Cerebellar cortex (tissue), 1 donor: ENCODE measurements around the gene CNPY4.

ENCODE experiments used
- DNase-seq: peaks from one replicate; pipeline ENCODE4 v3.0.0-alpha.2; 2015; ENCODE audit warnings: low spot score

CNPY4 gene, protein sequence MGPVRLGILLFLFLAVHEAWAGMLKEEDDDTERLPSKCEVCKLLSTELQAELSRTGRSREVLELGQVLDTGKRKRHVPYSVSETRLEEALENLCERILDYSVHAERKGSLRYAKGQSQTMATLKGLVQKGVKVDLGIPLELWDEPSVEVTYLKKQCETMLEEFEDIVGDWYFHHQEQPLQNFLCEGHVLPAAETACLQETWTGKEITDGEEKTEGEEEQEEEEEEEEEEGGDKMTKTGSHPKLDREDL

DNA sequence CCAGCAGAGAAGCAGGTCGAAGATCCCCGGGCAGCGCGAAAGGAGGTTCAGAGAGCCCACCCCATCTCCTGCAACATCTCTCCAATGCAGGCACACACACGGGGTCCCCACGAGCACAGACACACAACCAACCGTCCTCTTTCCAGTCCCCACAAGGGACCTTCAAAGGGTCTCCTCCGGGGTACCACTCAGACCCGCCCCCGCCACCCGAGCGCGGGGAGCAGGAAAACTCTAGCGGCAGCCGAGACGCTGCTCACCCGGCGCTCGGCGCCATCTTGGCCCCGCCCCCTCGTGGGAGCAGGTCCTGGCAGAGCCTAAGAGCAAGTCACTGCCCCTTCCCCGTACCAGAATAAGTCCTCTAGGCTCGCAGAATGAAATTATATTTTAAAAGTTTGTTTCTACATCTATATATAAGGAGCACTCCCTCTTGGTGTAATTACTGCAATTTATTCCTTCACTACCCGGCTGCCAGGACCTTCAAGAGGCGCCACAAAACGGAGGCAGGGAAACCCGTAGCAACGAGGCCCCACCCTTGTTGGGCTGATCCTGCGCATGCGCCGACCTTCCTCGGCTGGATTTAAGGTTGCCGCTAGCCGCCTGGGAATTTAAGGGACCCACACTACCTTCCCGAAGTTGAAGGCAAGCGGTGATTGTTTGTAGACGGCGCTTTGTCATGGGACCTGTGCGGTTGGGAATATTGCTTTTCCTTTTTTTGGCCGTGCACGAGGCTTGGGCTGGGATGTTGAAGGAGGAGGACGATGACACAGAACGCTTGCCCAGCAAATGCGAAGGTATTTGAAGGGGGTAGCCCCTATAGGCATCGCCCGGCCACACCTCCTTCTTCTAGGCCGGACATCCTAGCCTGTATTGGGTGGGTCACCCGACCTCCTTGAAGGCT is at the start of gene CNPY4, which contains the start of gene TAF6:
TSS of gene CNPY4 (plus strand) at position 563 of the 898 bp plus-strand sequence. CDS start at position 674, 111 bp downstream.
TSS of gene TAF6 (minus strand) at position 287 of the 898 bp plus-strand sequence. CDS start 5,149 bp downstream, outside the sequence.
- DNase-seq, result peak; percentile 98

DNA sequence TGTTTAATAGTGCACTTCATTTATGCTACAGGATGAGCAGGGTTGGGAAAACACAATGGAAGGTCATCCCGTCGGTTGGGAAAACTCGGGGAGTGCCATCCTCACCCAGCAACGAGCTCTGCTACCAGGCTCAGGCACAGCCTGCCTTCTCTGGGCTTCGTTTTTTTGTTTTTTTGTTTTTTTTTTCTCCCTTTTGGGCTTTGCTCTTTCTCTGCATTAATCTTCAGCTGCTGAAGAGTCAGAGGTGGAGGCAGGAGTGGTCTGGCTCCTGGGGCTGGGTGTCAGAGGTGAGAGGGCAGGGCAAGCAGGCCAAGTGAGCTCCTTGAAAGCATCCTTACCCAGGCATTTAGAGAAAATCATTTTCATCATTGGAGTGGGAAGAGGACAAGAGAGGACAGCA is 49.4 kb upstream of the CNPY4 start:
- DNase-seq, result no peak

DNA sequence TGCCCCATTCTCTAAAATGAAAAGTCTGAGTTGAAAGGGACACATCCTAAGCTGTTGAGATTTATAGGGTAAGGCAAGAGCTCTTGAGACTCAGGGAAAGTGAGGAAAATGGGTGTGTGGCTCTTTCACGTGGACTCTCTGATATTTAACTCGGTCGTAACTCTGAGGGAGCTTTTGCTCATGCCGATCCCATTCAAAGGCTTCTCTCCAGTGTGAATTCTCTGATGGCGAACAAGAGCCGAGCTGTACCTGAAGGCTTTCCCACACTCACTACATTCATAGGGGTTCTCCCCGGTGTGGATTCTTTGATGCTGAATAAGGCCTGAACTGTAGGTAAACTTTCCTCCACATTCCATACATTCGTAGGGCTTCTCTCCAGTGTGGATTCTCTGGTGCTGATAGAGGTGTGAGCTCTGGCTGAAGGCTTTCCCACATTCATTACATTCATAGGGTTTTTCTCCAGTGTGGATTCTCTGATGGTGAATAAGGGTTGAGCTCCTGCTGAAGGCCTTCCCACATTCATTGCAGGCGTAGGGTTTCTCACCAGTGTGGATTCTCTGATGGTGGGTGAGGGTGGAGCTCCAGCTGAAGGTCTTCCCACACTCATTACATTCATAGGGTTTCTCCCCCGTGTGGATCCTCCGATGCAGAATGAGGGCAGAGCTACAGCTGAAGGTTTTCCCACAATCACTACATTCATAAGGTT is 48.3 kb upstream of the CNPY4 start:
- DNase-seq, result no peak

DNA sequence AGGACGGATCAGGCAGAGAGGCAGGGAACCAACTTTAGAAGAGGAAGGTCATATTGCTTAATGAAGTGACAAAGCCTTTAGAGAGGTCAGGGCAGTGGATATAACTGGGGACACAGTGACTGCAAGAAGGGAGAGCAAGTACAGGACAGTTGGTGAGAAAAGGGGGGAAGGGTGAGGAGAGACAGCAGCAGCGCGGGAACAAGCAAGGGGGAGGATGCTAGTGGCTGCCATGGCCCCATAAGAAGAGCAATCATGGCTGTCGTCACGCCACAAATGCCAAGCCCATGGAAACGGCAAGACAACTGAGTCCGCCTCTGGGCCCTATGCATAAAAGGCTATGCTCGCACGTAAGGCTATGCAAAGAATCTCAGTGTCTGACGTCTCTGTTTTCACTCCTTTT is 47.0 kb upstream of the CNPY4 start:
- no peak for DNase-seq

DNA sequence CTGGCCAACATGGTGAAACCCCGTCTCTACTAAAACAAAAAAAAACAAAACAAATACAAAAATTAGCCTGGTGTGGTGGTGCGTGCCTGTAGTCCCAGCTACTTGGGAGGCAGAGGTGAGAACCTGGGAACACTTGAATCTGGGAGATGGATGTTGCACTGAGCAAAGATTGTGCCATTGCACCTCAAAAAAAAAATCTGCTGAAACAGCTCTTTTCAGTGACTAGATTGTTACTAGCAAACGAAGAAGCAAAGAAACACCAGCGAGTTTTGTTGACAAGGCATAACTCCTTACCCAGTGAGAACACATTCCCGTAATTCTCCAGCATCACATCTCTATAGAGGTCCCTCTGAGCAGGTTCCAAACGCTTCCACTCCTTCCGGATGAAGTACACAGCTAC is 44.6 kb upstream of the CNPY4 start:
- no peak for DNase-seq

DNA sequence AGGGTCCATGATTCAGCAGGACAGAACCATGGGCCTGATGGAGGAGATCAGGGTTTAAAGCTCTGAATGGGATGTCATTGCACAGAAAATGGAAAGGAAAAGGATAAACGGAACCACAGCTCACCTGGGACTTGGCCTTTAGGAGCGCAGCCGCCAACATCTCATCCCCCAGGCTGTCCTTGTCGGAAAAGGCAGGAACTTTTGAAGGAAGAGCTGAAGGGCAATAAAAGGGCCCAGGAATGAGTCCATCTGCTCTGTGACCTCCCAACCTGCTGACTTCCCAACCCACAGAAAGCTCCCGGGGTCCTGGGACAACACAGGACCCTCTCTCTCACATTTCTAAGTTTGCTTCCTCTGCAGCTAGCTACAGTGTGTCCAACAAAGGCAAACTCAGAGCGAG is 44.0 kb upstream of the CNPY4 start:
- DNase-seq, result no peak

DNA sequence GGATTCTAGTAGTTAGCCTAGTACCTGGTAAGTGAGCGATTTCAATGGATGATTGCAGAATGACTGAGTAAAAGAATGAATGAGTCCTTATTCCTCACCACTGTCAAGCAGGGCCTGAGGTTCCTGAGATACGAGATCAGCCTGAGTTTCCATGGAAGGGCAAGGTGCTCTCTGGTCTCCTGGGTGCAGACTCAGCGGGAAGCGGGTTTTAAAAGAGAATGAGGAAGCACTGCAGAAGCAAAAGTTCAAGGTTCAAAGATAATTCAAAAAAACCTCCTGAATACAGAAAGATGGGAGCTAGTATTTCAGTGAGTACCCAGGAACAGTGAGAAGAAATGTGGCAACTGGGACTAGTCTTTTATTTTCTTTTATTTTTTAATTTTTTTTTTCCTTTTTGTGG is 42.2 kb upstream of the CNPY4 start:
- DNase-seq, result no peak

DNA sequence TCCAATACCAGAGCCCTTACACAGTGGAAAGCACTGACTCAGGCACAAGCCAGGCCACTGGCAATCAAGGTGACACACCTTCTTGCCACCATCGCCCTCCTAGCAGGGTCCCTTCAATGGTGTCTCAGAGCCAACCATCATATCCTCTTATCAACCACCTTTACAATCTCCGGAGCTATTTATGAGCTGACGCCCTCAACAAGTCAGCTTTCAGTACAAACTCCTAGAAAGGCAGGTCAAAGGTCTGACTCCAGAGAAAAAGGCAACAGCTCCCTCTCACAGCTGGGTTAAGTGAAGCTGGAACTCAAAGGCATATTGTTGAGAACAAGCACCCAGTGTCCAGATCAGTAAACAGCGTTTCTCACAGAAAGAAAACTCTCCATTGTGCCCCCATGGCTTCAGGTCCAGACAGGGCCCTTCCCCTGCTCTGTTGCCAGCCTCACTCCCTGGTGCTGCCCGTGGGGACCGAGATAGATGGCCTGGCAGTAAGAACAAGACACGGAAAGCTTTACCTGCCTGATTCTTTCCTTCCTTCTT is 40.3 kb upstream of the CNPY4 start:
- DNase-seq, result no peak

DNA sequence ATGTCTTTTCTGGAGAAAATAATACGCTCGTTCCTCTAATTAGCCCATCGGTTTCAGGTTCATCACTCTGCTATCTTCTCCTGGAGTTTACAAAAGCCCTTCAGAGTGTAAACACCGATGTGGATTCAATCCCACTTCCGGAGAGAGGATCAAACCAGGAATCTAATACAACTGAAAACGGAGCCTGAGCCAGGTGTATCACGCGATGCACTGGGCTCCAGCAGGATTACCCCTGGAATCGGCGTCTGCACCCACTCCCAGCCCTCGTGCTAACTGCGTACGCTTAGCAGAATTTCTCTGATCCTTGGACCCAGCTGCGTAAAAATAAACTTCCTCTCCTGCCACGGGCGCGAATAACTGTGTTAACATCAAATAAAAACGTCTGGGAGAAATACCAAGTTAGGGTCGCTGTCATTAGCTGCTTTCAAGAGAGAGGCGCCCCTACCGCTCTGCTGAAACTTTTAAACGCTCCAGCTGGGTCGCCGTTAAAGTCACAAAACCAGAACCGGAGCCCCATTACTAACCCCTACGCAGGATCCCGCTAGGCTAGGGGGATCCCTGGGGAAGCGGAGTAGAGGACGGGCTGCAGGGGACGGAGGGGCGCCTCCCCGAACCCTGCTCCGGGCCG is 38.4 kb upstream of the CNPY4 start:
- no peak for DNase-seq

DNA sequence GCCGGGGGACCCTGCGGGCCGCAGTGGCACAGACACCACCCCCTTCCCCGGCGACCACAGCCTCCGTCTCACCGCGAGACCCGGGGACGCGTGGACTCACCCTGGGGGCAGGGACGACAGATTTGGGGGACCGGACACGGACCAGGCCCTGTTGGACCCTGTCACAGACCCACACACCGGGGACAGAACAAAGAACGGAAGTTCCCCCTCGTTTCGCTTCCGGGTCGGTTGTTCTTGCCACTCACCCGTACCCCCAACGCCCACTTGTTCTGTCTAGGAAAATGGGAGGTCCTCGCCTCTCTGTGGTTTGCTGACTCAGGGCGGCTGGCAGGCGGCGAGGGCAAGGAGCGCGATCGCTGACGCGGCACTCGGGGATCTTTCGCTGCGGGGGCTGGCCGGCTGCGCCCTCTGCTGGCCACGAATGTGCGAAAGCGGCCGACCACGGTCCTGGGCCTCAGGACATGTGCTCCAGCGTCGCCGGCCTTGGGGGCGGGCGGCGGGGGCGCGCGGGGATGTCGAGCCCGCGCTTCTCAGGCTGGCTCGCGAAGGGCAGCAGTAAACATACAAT is 37.8 kb upstream of the CNPY4 start, which contains the start of gene ZNF3:
TSS of gene ZNF3 (minus strand) at position 189 of the 568 bp plus-strand sequence. CDS start 4,366 bp downstream, outside the sequence.
- peak; percentile 99 for DNase-seq

DNA sequence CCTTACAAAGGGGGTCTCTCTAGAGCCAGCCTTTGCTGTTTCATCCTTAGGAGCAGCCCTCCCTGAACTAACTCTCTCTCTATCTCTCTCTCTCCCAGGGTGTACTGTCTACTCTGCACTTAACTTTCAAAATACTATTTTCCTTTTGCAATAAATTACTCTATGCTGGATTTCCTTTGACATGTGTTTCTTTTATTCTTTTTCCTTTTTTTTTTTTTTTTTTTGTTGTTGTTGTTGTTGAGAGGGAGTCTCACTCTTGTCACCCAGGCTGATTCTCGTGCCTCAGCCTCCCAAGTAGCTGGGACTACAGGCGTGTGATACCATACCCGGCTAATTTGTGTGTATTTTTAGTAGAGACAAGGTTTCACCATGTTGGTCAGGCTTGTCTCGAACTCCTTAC is 36.5 kb upstream of the CNPY4 start:
- no peak for DNase-seq

DNA sequence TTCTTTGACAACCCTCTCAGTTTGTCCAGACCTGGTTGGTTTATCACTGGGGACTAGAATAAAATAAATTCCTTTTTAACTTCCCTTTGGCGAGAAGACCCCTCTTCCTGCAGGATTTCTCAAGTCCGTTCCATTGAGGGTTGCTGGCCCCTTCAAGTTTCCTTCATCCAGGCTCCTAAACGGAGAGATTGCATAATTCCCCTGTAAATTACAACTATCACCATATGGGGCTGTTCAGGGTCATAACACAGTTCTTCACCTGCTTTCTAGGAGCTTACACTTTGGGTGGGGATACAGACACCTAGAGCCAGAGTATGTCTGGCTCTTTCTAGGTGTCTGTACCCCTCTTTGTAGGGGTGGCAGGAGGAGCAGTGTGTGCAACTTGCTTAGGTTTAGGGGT is 33.9 kb upstream of the CNPY4 start:
- no peak for DNase-seq

DNA sequence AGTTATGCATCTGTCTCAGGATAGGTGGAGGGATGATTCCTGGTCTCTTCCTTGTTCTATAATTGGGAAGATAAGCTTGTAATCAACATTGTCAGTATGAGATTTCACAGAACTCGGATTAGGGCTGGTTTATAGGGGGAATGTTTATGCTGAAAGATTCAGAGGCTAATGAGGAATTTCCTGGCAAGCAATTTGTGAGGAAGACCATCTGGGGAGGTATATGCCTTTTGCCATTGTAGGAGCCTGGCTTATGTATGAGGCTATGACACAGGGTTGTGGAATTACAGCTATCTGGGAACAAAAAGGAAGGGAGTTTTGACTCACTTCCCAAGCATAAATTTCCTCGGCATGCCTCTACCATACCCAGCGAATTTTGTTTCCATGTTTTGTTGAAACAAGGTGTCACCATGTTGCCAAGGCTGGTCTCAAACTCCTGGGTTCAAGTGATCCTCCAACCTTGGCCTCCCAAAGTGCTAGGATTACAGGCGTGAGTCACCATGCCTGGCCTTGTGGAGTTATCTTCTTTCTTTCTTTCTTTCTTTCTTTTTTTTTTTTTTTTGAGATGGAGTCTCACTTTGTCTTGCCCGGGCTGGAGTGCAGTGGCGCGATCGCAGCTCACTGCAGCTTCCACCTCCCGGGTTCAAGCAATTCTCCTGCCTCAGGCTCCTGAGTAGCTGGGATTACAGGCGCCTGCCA is 32.2 kb upstream of the CNPY4 start:
- no peak for DNase-seq

DNA sequence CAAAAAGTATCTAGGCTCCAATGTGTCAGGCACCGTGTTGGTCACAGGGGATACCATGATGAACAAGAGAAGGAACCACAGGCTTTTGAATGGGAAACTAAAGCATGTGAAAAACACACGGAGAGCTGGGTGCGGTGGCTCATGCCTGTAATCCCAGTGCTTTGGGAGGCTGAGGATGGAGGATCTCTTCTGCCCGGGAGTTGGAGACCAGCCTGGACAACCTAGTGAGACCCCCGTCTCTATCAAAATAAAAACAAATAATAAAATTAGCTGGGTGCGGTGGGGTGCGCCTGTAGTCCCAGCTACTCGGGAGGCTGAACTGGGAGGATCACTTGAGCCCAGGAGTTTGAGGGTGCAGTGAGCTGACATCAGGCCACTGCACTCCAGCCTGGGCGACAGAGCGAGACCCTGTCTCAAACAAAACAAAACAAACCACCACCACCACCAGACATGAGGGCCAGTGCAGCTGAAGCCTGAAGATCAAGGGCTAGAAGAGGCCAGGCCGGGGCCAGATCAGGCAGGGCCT is 31.3 kb upstream of the CNPY4 start:
- no peak for DNase-seq

DNA sequence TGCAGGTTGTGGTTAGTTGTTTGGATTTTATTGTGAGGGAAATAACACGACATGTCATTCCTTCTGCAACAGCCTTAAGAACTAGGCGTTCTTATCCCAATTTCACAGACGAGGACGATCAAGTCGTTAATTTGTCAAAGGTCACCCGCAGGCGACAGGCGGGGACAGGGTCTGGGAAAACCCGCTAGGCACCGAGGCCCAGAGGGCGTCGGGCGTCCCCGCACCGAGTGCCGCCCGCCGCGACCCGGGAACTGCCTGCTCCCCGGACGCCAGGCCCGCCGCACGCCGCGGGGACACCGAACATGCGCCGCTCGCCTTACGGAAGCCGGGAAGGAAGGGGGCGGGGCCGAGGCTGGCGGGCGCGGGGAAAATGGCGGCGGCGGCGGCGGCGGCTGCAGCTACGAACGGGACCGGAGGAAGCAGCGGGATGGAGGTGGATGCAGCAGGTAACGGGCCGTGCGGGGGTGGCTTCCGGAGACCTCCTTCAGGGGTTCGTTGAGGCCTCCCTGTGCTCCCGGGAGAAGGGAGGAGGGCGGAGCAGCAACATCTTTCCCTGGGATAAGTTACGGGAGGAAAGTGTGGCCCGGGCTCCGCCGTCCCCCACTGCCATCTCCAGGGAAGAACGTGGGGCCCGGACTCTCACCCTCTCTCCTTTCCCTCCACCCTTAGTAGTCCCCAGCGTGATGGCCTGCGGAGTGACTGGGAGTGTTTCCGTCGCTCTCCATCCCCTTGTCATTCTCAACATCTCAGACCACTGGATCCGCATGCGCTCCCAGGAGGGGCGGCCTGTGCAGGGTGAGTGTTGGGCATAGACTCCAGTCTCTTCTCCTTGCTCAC is 30.6 kb upstream of the CNPY4 start, which contains the start of gene COPS6:
TSS of gene COPS6 (plus strand) at position 349 of the 837 bp plus-strand sequence. CDS start at position 371, 22 bp downstream.
- peak; percentile 63 for DNase-seq

DNA sequence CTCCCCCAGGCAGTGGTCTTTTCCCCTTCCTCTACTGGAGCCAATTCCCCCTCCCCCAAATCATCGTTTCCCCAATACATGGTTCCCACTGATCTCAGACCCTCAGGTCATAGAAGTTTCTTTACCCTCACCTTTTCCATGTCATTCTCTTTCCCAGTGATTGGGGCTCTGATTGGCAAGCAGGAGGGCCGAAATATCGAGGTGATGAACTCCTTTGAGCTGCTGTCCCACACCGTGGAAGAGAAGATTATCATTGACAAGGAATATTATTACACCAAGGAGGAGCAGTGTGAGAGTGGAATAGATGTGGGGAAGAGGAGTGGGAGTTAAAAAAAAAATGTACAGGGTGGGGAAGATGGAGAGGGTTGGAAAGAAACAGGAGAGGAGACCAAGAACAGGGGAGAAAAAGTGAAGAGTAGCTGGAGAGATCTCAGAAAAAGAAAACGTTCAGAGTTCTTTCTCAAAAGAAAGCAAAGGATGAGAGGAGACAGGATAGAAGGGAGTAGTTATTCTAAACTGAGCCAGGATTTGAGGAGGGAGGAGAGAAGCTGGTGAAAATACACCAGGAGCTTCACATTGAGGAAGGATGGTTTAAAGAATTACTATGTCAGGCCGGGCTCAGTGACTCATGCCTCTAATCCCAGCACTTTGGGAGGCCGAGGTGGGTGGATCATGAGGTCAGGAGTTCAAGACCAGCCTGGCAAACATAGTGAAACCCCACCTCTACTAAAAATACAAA is 29.8 kb upstream of the CNPY4 start:
- no peak for DNase-seq

DNA sequence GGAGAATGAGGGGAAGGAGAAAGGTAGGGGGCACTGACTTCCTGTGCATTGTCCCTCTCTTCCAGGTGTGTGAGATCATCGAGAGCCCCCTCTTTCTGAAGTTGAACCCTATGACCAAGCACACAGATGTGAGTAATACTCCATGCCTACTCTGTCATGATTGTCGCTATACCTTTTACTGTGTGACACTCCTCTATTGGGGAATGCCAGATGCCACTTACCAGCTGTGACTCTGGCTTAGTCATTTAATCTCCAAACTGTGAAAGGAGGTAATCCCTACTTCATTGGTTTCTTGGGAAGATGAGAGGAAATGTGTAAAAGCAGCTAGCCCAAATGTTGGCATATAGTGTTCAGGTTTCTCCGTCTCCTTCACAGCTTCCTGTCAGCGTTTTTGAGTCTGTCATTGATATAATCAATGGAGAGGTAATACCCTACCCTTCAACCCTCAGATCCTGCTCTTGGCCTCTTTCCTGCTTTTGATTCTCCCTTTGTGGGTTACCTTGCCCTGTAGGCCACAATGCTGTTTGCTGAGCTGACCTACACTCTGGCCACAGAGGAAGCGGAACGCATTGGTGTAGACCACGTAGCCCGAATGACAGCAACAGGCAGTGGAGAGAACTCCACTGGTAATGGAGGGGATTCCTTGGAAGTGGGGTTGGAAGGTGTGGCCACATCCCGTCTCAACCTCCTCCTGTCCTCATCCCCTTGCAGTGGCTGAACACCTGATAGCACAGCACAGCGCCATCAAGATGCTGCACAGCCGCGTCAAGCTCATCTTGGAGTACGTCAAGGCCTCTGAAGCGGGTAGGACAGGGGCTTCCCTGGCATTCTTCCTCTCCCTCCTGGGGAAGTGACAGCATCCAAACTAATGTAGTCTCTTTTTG is 28.7 kb upstream of the CNPY4 start:
- DNase-seq, result no peak
